ENCODE measurements around the gene SMIM36.

- no peak for TF ChIP-seq CTCF (IDR thresholded peaks at IDR 0.05; ENCODE audit: insufficient read depth, low read length, poor library complexity, severe bottlenecking)
- TF ChIP-seq EZH2phosphoT487 (conservative IDR thresholded peaks at IDR 0.05; ENCODE audit: low read length) = no peak
Observed at GRCh38 chr17:55462711-55463110, 48.5 kb downstream of the SMIM36 start.

Data from SU-DHL-6 (cell line).